Measurements from ENCODE around the gene TYRO3.

- TF ChIP-seq GLIS3 (CRISPR knock-in tag; IDR thresholded peaks at IDR 0.05) (no peak), RARB (CRISPR knock-in tag; IDR thresholded peaks at IDR 0.05) (no peak), PATZ1 (CRISPR knock-in tag; IDR thresholded peaks at IDR 0.05; ENCODE audit: borderline replicate concordance) (no peak), SNAI2 (CRISPR knock-in tag; IDR thresholded peaks at IDR 0.05) (no peak), ISL1 (CRISPR knock-in tag; IDR thresholded peaks at IDR 0.05) (no peak), ZFP30 (CRISPR knock-in tag; IDR thresholded peaks at IDR 0.05) (no peak), ZNF565 (CRISPR knock-in tag; conservative IDR thresholded peaks at IDR 0.05; ENCODE audit: low read depth) (no peak), TOX (CRISPR knock-in tag; IDR thresholded peaks at IDR 0.05; ENCODE audit: borderline replicate concordance) (no peak), PPARA (CRISPR knock-in tag; IDR thresholded peaks at IDR 0.05; ENCODE audit: borderline replicate concordance) (no peak), ZFP3 (CRISPR knock-in tag; IDR thresholded peaks at IDR 0.05) (no peak), ESRRG (CRISPR knock-in tag; IDR thresholded peaks at IDR 0.05) (no peak), ARNTL (CRISPR knock-in tag; IDR thresholded peaks at IDR 0.05; ENCODE audit: borderline replicate concordance, low read depth) (no peak)
Measured at GRCh38 chr15:41575282-41575681, 16.3 kb downstream of the TYRO3 start.

Data from SK-N-SH treated with all-trans-retinoic acid at 6 μM for 48 hours (cell line).